GM20000 (cell line): ENCODE measurements around the gene CHRNB1.

Experiments
- DNase-seq: peaks from one replicate; pipeline ENCODE4 v3.0.0; 2012; ENCODE audit warnings: low spot score
- CTCF ChIP-seq: IDR thresholded peaks from 2 replicates; pipeline ENCODE4 v1.5.1; 2012; ENCODE audit warnings: mild to moderate bottlenecking, control low read depth; ENCODE audit errors: extremely low read depth, missing control alignments

The CHRNB1 gene

GRCh38 chr17:7497636-7498035, 52.8 kb downstream of the CHRNB1 start:
- TF ChIP-seq CTCF = no peak
- no peak for DNase-seq

GRCh38 chr17:7499161-7499560, 54.3 kb downstream of the CHRNB1 start:
- TF ChIP-seq CTCF = no peak
- DNase-seq = no peak

GRCh38 chr17:7501729-7502128, 56.9 kb downstream of the CHRNB1 start:
- DNase-seq = no peak
- TF ChIP-seq CTCF = no peak

- DNase-seq = no peak
- no peak for TF ChIP-seq CTCF
Measured at GRCh38 chr17:7502171-7502847, 57.4 kb downstream of the CHRNB1 start.

- peak; percentile 3 for TF ChIP-seq CTCF
- DNase-seq = no peak
Measured at GRCh38 chr17:7502987-7503386, 58.1 kb downstream of the CHRNB1 start.

GRCh38 chr17:7503521-7503920, 58.7 kb downstream of the CHRNB1 start:
- no peak for DNase-seq
- TF ChIP-seq CTCF = no peak
